Measurements from ENCODE around the gene CDH13.

DNA sequence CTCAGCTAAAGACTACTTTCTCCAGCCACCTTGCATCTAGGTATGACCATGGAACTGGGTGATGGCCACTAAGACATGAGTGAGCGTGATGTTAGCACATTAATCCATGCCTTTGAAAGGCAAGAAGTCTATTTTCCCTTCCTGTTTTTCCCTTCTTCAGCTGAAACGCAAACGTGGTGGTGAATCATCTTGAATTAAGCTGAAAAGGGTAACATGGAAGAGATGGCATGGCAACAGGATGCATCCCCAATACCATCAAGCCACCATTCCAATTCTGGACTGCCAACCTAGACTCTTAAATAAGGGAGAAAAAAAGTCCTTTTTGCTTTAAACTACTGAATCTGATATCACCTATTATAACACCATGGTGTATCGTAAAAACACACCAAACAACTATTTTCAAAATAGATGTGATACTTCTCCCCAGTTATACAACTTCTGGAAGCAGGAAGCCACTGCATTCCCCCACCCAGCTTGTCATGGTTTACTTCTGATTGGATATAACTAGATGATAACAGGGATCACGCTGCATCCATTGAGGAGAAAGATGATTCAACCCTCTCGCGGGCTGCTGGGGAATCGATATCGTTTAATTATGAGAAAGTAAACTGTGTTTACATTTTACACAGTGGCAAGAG, 368.6 kb downstream of the CDH13 start:
- TF ChIP-seq EZH2 (IDR thresholded peaks at IDR 0.05): no peak
- TF ChIP-seq POLR2AphosphoS5 (IDR thresholded peaks at IDR 0.05; ENCODE audit: borderline replicate concordance, low read depth, low read length): no peak

Data from SK-N-MC (cell line).